Osteoblast (primary cell): ENCODE measurements around the gene LSM7. TPM values are rescaled to one million over a fixed set of nuclear protein-coding genes. Genes with fewer than 3 reads are reported as not detected.

Experiments
- DNase-seq: peaks from one replicate; pipeline ENCODE4 v3.0.0; 2011; ENCODE audit warnings: low spot score, mixed read lengths; ENCODE audit not compliant: insufficient read length; ENCODE audit errors: missing footprints
- H2AFZ ChIP-seq: 2 replicates; pipeline ENCODE4 v1.6.0; 2011; ENCODE audit warnings: mild to moderate bottlenecking, low read length
- H3K27ac ChIP-seq: 2 replicates; pipeline ENCODE4 v1.5.1; 2011; ENCODE audit warnings: mild to moderate bottlenecking, low read depth, low read length, moderate library complexity
- H3K27me3 ChIP-seq: 2 replicates; pipeline ENCODE4 v1.6.0; 2012; ENCODE audit warnings: mild to moderate bottlenecking, control low read depth, inconsistent platforms, low read length, moderate library complexity; ENCODE audit not compliant: insufficient read depth
- H3K36me3 ChIP-seq: 2 replicates; pipeline ENCODE4 v1.5.1; 2011; ENCODE audit warnings: mild to moderate bottlenecking, low read length, control low read depth, moderate library complexity; ENCODE audit not compliant: insufficient read depth
- H3K4me1 ChIP-seq: 2 replicates; pipeline ENCODE4 v1.5.1; 2011; ENCODE audit warnings: mild to moderate bottlenecking, low read length, control low read depth, moderate library complexity; ENCODE audit not compliant: insufficient read depth
- H3K4me2 ChIP-seq: 2 replicates; pipeline ENCODE4 v1.6.0; 2011; ENCODE audit warnings: mild to moderate bottlenecking, low read length; ENCODE audit not compliant: insufficient read depth
- H3K4me3 ChIP-seq: fragments of 200-600 bp; sonication (generic); 3 replicates; pipeline ENCODE4 v1.5.1; 2012; ENCODE audit warnings: mild to moderate bottlenecking, low read length, inconsistent platforms; ENCODE audit not compliant: insufficient read depth
- H3K79me2 ChIP-seq: 2 replicates; pipeline ENCODE4 v1.6.0; 2012; ENCODE audit warnings: mild to moderate bottlenecking, low read length, control low read depth, inconsistent platforms; ENCODE audit not compliant: insufficient read depth
- H3K9me3 ChIP-seq: 2 replicates; pipeline ENCODE4 v1.5.1; 2011; ENCODE audit warnings: low read depth, low read length, control low read depth
- H4K20me1 ChIP-seq: 2 replicates; pipeline ENCODE4 v1.6.0; 2012; ENCODE audit warnings: mild to moderate bottlenecking, low read length, control low read depth; ENCODE audit not compliant: insufficient read depth
- CTCF ChIP-seq: IDR thresholded peaks from 2 replicates; pipeline ENCODE4 v1.5.1; 2011; ENCODE audit warnings: mild to moderate bottlenecking, low read depth, low read length, moderate library complexity; ENCODE audit errors: extremely low read depth
- total RNA-seq: library from RNA; depleted of rRNA; stranded (reverse); fragments of >200 nt; gene quantifications from 2 replicates; pipeline ENCODE4 v1.2.3, GENCODE V29; 2012

LSM7 gene
- total RNA-seq, 1 donor: 57.9 TPM

- no peaks in the 10 kb centered on the region for H3K9me3 ChIP-seq
- H4K20me1 ChIP-seq: peaks cover 26% of the 10 kb centered on the region
- DNase-seq: no peak
Measured at GRCh38 chr19:2336528-2337328, 8.3 kb upstream of the LSM7 start.

GRCh38 chr19:2335848-2336247 is 7.5 kb upstream of the LSM7 start:
- Histone ChIP-seq H2AFZ (no peak overlapping the region), H3K4me3 (no peak overlapping the region), H3K27me3 (no peaks in the 10 kb centered on the region), H3K27ac (no peak overlapping the region), H3K36me3 (no peaks in the 10 kb centered on the region), H3K79me2 (peaks cover 69% of the 10 kb centered on the region), H3K9me3 (no peaks in the 10 kb centered on the region), H4K20me1 (peaks cover 33% of the 10 kb centered on the region), H3K4me2 (no peak overlapping the region), H3K4me1 (no peaks in the 10 kb centered on the region)
- TF ChIP-seq CTCF: no peak
- no peak for DNase-seq

More at GRCh38 chr19:2336528-2337328, 8.3 kb upstream of the LSM7 start:
- Histone ChIP-seq H3K4me1 (no peaks in the 10 kb centered on the region), H3K4me3 (no peak overlapping the region), H2AFZ (no peak overlapping the region), H3K27me3 (no peaks in the 10 kb centered on the region), H3K36me3 (no peaks in the 10 kb centered on the region), H3K79me2 (peaks cover 60% of the 10 kb centered on the region), H3K4me2 (no peak overlapping the region), H3K27ac (no peak overlapping the region)
- TF ChIP-seq CTCF: no peak

GRCh38 chr19:2334986-2335846 is 6.8 kb upstream of the LSM7 start:
- H3K4me3 ChIP-seq: no peak overlapping the region
- no peaks in the 10 kb centered on the region for H3K27me3 ChIP-seq
- no peaks in the 10 kb centered on the region for H3K36me3 ChIP-seq
- no peak for TF ChIP-seq CTCF
- H2AFZ ChIP-seq: no peak overlapping the region
- no peaks in the 10 kb centered on the region for H3K9me3 ChIP-seq
- no peak overlapping the region for H3K4me2 ChIP-seq
- no peaks in the 10 kb centered on the region for H3K4me1 ChIP-seq
- no peak for DNase-seq
- H3K79me2 ChIP-seq: peaks cover 75% of the 10 kb centered on the region
- peaks cover 34% of the 10 kb centered on the region for H4K20me1 ChIP-seq
- H3K27ac ChIP-seq: no peak overlapping the region

GRCh38 chr19:2334426-2334825 is 6.0 kb upstream of the LSM7 start:
- TF ChIP-seq CTCF: no peak
- DNase-seq: no peak
- Histone ChIP-seq H3K9me3 (no peaks in the 10 kb centered on the region), H3K4me1 (peaks cover 4% of the 10 kb centered on the region), H3K4me2 (no peak overlapping the region), H2AFZ (no peak overlapping the region), H3K27ac (no peak overlapping the region), H3K79me2 (peaks cover 81% of the 10 kb centered on the region), H3K36me3 (no peaks in the 10 kb centered on the region), H4K20me1 (peaks cover 37% of the 10 kb centered on the region), H3K27me3 (no peaks in the 10 kb centered on the region), H3K4me3 (no peak overlapping the region)
